Measurements from ENCODE around the gene RALY.
"Not testable (repeated sequence)": the region's sequence is repeated elsewhere in the genome, so short reads cannot be mapped to it uniquely, and the experiment has no call there.

The RALY gene

DNA sequence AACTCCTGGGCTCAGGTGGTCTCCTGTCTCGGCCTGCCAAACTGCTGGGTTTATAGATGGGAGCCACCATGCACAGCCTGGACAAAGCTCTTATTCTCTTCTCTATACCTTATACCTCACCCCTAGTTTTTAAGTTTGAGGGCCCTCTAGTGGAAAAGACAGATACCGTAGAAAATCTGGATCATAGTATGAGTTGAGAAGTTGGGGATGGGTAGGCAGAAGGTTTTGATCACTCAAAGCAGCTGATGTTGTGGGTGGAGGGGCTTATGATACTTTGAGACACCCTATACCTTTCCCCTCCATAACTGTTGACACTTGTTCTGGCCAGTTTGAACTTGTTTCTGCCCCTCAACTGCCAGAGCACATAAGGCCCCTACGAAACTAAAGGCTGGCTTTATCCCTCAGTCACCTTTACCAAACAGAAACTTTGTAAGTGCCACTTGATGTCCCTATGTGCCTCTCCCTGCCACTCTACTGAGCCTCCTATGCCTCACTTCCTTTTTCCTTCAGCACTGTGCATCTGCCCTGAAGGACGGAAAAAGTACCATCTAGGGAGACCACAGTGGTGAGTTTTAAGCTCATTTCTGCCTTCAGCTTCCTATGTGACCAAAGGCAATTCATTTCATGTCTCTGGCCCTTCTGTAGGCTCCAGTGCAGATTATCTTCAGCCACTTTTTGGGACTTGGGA, 28.6 kb downstream of the RALY start:
- H3K4me3 ChIP-seq (ENCODE audit: low read depth, low read length): no peak overlapping the region
- DNase-seq (ENCODE audit: low read depth): peak; percentile 41
- TF ChIP-seq, protein P1, sequence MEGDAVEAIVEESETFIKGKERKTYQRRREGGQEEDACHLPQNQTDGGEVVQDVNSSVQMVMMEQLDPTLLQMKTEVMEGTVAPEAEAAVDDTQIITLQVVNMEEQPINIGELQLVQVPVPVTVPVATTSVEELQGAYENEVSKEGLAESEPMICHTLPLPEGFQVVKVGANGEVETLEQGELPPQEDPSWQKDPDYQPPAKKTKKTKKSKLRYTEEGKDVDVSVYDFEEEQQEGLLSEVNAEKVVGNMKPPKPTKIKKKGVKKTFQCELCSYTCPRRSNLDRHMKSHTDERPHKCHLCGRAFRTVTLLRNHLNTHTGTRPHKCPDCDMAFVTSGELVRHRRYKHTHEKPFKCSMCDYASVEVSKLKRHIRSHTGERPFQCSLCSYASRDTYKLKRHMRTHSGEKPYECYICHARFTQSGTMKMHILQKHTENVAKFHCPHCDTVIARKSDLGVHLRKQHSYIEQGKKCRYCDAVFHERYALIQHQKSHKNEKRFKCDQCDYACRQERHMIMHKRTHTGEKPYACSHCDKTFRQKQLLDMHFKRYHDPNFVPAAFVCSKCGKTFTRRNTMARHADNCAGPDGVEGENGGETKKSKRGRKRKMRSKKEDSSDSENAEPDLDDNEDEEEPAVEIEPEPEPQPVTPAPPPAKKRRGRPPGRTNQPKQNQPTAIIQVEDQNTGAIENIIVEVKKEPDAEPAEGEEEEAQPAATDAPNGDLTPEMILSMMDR (IDR thresholded peaks at IDR 0.05; ENCODE audit: insufficient read depth, low read depth, low read length, missing control alignments): peak; percentile 37

DNA sequence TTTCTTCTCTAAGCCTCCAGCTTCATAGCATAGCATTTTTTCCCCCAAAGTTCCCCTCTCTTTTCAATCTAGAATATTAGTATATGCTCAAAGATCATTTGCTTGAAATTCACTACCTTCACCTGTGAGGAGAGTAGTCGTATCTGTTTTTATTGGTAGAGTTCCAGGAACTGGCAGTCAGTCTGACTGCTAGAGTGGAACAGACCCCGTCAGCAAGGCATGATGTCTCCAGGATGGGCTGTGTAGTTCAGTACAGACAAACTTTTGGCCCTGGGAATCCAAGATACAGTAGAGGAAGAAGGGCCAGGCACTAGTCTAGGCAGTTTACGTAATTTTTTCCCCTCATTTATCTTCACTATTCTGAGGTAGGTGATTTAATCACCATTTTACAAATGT, 29.1 kb downstream of the RALY start:
- no peak overlapping the region for H3K4me3 ChIP-seq (ENCODE audit: low read depth, low read length)
- DNase-seq (ENCODE audit: low read depth): no peak
- TF ChIP-seq, protein P1 (IDR thresholded peaks at IDR 0.05; ENCODE audit: insufficient read depth, low read depth, low read length, missing control alignments): no peak

DNA sequence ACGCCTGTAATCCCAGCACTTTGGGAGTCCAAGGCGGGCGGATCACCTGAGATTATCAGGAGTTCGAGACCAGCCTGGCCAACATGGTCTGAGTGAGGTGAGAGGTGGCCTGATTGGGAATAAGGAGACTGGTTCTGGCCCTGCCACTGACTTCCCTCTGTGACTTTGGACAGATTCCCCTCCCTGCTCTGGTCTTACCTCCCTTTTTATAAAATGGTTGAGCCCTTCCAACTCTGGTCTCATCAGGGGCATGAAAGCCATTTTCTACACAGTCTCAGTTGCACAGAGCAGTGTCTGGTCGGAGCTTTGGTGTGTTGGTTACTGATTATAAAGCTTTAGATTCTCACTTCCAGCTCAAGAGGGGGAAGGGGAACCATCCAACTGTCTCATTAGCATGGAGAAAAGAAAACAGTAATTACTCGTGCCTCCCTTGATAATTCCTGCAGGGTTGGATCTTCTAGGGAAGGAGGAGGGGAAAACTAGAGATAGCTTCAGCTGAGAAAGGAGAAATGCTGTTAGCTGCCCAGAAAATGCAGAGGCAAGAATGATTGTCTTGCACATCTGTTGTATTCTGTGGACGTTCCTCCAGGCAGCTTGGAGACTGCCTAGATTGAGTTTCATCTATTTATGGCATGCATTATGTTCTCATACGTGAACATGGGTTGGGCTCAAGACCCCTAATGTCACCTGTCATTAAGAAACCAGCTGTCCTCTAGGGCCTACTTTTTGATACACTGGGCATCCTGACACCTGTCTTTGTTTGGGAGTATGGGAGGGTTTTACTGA, 30.4 kb downstream of the RALY start:
- H3K4me3 ChIP-seq (ENCODE audit: low read depth, low read length): no peak overlapping the region
- TF ChIP-seq, protein P1 (IDR thresholded peaks at IDR 0.05; ENCODE audit: insufficient read depth, low read depth, low read length, missing control alignments): no peak

DNA sequence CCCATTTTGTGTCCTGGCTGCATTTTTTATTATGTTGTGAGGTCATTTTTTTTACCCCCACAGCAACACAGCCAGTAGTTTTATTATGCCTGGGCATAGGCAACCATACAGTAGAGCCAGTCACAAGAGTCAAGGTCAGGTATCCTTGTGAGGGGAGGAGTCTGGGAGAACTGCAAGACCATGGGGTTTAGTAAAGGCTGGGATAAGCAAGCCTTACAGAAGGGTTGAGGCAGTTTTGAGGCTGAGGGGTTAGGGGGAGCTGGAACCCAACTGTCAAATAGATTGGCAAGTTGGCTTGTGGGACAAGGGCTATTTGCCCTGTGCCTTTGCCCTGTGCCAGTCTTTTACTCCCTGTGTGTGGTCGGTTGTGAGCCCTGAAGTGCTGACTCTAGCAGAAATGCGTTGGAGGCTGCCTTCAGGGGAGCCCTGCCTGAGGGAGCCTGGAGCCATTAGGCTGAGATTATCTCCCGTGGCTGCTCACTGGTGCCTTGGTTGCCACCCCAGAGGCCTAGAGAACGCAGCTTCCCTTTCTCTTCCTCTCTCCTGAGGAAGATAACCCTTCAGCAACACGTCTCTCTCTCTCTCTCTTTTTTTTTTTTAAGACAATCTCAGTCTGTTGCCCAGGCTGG, 31.1 kb downstream of the RALY start:
- no peak for DNase-seq (ENCODE audit: low read depth)
- H3K4me3 ChIP-seq (ENCODE audit: low read depth, low read length): no peak overlapping the region
- TF ChIP-seq, protein P1 (IDR thresholded peaks at IDR 0.05; ENCODE audit: insufficient read depth, low read depth, low read length, missing control alignments): no peak

More for the DNA sequence above, 30.4 kb downstream of the RALY start:
- DNase-seq (ENCODE audit: low read depth): no peak

DNA sequence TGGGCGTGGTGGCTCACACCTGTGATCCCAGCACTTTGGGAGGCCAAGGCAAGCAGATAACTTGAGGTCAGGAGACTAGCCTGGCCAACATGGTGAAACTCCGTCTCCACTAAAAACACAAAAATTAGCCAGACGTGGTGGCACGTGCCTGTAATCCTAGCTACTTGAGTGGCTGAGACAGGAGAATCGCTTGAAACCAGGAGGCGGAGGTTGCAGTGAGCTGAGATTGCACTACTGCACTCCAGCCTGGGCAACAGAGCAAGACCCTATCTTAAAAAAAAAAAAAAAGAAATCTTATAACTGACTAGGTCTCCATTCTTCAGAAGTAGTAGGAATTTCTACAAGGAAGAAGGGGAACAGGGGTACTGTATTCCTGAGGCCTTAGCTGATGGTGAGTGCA, 34.3 kb downstream of the RALY start:
- not testable (repeated sequence) for DNase-seq (ENCODE audit: low read depth)

DNA sequence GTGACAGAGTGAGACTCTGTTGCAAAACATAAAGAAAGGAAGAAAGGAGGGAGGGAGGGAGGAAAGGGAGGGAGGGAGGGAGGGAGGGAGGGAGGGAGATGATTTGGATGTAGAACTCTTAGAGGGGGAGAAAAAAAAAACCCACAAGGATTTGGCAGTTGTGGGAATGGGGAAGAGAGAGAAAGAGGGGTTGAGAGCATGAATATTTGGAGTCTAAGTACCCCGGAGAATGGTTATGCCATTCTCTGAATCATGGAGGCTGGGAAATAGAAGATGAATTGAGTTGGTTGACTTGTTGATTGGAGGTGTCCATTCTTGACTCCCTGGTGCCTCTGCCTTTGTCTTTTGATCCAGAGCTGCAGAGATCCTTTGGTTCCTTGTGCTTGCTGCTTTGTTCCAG, 35.7 kb downstream of the RALY start:
- DNase-seq (ENCODE audit: low read depth): no peak
- TF ChIP-seq, protein P1 (IDR thresholded peaks at IDR 0.05; ENCODE audit: insufficient read depth, low read depth, low read length, missing control alignments): no peak

More for the DNA sequence above, 34.3 kb downstream of the RALY start:
- H3K4me3 ChIP-seq (ENCODE audit: low read depth, low read length): not testable (repeated sequence)

DNA sequence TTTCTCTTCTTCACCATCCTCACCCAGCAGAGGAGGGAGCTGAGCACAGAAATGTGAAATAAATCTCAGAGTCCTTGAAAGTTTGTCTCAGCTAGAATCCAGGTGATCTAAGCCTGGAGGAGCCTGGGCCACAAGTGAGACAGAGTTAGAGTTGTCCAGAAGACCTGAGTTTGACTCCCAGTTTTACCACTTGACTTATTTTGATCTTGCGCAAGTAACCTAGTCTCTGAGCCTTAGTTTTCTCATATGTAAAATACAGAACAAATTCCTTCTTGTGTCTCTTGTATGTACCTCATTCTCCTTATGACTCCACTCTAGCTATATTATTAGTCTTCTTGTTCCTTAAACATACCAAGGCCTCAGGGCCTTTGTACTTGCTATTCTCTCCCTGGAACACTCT, 36.7 kb downstream of the RALY start:
- H3K4me3 ChIP-seq (ENCODE audit: low read depth, low read length): no peak overlapping the region
- TF ChIP-seq, protein P1 (IDR thresholded peaks at IDR 0.05; ENCODE audit: insufficient read depth, low read depth, low read length, missing control alignments): no peak
- DNase-seq (ENCODE audit: low read depth): no peak

More for the DNA sequence above, 35.7 kb downstream of the RALY start:
- no peak overlapping the region for H3K4me3 ChIP-seq (ENCODE audit: low read depth, low read length)
